GM06990 (cell line): Measurements from ENCODE around the gene CRYZ.

Experiments
- DNase-seq: peaks from one replicate; pipeline ENCODE4 v3.0.0-alpha.2; 2011; ENCODE audit not compliant: insufficient read length; ENCODE audit errors: extremely low read depth
- H3K27me3 ChIP-seq: replicated peaks from 2 replicates; pipeline ENCODE4 v1.6.0; 2011; ENCODE audit warnings: low read length; ENCODE audit not compliant: control insufficient read depth, insufficient read depth
- H3K36me3 ChIP-seq: 2 replicates; pipeline ENCODE4 v1.5.1; 2011; ENCODE audit warnings: low read length; ENCODE audit not compliant: control insufficient read depth, insufficient read depth
- H3K4me3 ChIP-seq: replicated peaks from 2 replicates; pipeline ENCODE4 v1.5.1; 2011; ENCODE audit warnings: low read depth, mild to moderate bottlenecking, control low read depth, low read length
- CTCF ChIP-seq: IDR thresholded peaks from 2 replicates; pipeline ENCODE4 v1.5.1; 2011; ENCODE audit warnings: low read length, control low read depth, mild to moderate bottlenecking, inconsistent platforms; ENCODE audit not compliant: insufficient read depth, poor library complexity, severe bottlenecking

CRYZ gene

GRCh38 chr1:74714429-74715235 is 18.2 kb downstream of the CRYZ start:
- Histone ChIP-seq H3K27me3 (no peaks in the 10 kb centered on the region), H3K36me3 (no peaks in the 10 kb centered on the region; the same call in none of the 2 replicates), H3K4me3 (no peak overlapping the region)
- TF ChIP-seq CTCF, result no peak
- DNase-seq, result no peak

- H3K27me3 ChIP-seq, result no peaks in the 10 kb centered on the region
- H3K4me3 ChIP-seq, result no peak overlapping the region
- no peaks in the 10 kb centered on the region; the same call in none of the 2 replicates for H3K36me3 ChIP-seq
- TF ChIP-seq CTCF, result no peak
- DNase-seq, result no peak
Observed at GRCh38 chr1:74713849-74714248, 19.0 kb downstream of the CRYZ start.

GRCh38 chr1:74712881-74713280 is 20.0 kb downstream of the CRYZ start:
- no peaks in the 10 kb centered on the region for H3K27me3 ChIP-seq
- TF ChIP-seq CTCF, result no peak
- no peaks in the 10 kb centered on the region; the same call in none of the 2 replicates for H3K36me3 ChIP-seq
- H3K4me3 ChIP-seq, result no peak overlapping the region
- no peak for DNase-seq

GRCh38 chr1:74703386-74704182 is 29.3 kb downstream of the CRYZ start:
- Histone ChIP-seq H3K4me3 (no peak overlapping the region), H3K36me3 (peaks cover 2% of the 10 kb centered on the region), H3K27me3 (no peaks in the 10 kb centered on the region)
- no peak for DNase-seq
- no peak for TF ChIP-seq CTCF

- Histone ChIP-seq H3K27me3 (no peaks in the 10 kb centered on the region), H3K4me3 (no peak overlapping the region), H3K36me3 (peaks cover 2% of the 10 kb centered on the region)
- DNase-seq, result no peak
- TF ChIP-seq CTCF, result no peak
Observed at GRCh38 chr1:74699331-74699730, 33.5 kb downstream of the CRYZ start.
